HEK293 (cell line): Measurements from ENCODE around the gene KATNAL1.

Source experiments
- CTCF ChIA-PET: fragments of 350-600 bp; formaldehyde crosslinking; extraction: SDS; loops from one replicate; lab custom pipeline; 2021; ENCODE audit warnings: antibody characterized with exemption; lab: Yijun Ruan, JAX
- POLR2A ChIA-PET: fragments of 300-600 bp; formaldehyde crosslinking; extraction: SDS; loops from one replicate; lab custom pipeline; 2020; ENCODE audit warnings: antibody characterized with exemption, inconsistent platforms; lab: Yijun Ruan, JAX
- H3K27ac ChIP-seq: fragments of 200-500 bp; sonication (Bioruptor generic); 2 replicates; pipeline ENCODE4 v1.5.1; 2014; ENCODE audit warnings: low read depth, low read length, control low read depth, inconsistent platforms; ENCODE audit errors: extremely low read depth
- H3K36me3 ChIP-seq, 2 experiments: fragments of 200-500 bp in 1 of 2; sonication (Bioruptor generic) in 1 of 2; 1 replicate in 1 of 2; 2 replicates in 1 of 2; pipeline ENCODE4 v1.5.1; 2014 to 2017; ENCODE audit warnings: inconsistent platforms in 2 of 2, low read length in 2 of 2; ENCODE audit not compliant: control insufficient read depth in 2 of 2, insufficient read depth in 1 of 2
- H3K4me1 ChIP-seq: fragments of 200-500 bp; sonication (Bioruptor generic); 2 replicates; pipeline ENCODE4 v1.5.1; 2014; ENCODE audit warnings: mild to moderate bottlenecking, low read length, inconsistent platforms; ENCODE audit not compliant: control insufficient read depth, insufficient read depth
- H3K4me3 ChIP-seq: 2 replicates; pipeline ENCODE4 v1.5.1; 2011; ENCODE audit warnings: low read depth, mild to moderate bottlenecking, control low read depth, low read length, moderate library complexity
- H3K9me3 ChIP-seq: fragments of 200-500 bp; sonication (Bioruptor generic); 2 replicates; pipeline ENCODE4 v1.5.1; 2014; ENCODE audit warnings: low read depth, low read length, inconsistent platforms; ENCODE audit not compliant: control insufficient read depth, insufficient read depth
- ELK4 ChIP-seq: IDR thresholded peaks from 2 replicates; pipeline ENCODE4 v1.6.1; 2011; ENCODE audit warnings: mild to moderate bottlenecking, low read depth, low read length, borderline replicate concordance
- GLI2 ChIP-seq: fragments of 450-650 bp; formaldehyde crosslinking; IDR thresholded peaks from 2 replicates; pipeline ENCODE4; 2017; ENCODE audit warnings: missing biosample characterization, missing genetic modification characterization, low read depth, borderline replicate concordance
- GLIS1 ChIP-seq: fragments of 450-650 bp; formaldehyde crosslinking; IDR thresholded peaks from 2 replicates; pipeline ENCODE4 v1.5.1; 2016; ENCODE audit warnings: missing biosample characterization, missing genetic modification characterization
- PRDM10 ChIP-seq: fragments of 450-650 bp; formaldehyde crosslinking; IDR thresholded peaks from 2 replicates; pipeline ENCODE4 v1.5.1; 2016; ENCODE audit warnings: missing biosample characterization, missing genetic modification characterization
- ZBTB1 ChIP-seq: fragments of 450-650 bp; formaldehyde crosslinking; IDR thresholded peaks from 2 replicates; pipeline ENCODE4 v1.5.1; 2016; ENCODE audit warnings: missing biosample characterization, missing genetic modification characterization
- ZBTB44 ChIP-seq: fragments of 450-650 bp; IDR thresholded peaks from 2 replicates; pipeline ENCODE4 v1.5.1; 2018; ENCODE audit warnings: missing biosample characterization, mild to moderate bottlenecking, missing genetic modification characterization
- ZFP3 ChIP-seq: fragments of 450-650 bp; formaldehyde crosslinking; IDR thresholded peaks from 2 replicates; pipeline ENCODE4 v1.5.1; 2016; ENCODE audit warnings: low read depth, missing biosample characterization, missing genetic modification characterization
- ZNF148 ChIP-seq: fragments of 450-650 bp; formaldehyde crosslinking; IDR thresholded peaks from 2 replicates; pipeline ENCODE4 v1.5.0; 2017; ENCODE audit warnings: missing biosample characterization, missing genetic modification characterization, borderline replicate concordance
- ZNF157 ChIP-seq: fragments of 450-650 bp; formaldehyde crosslinking; IDR thresholded peaks from 2 replicates; pipeline ENCODE4 v1.5.1; 2016; ENCODE audit warnings: missing biosample characterization, missing genetic modification characterization
- ZNF274 ChIP-seq, 2 experiments: fragments of 200-500 bp in 1 of 2; fragments of 450-650 bp in 1 of 2; sonication (Bioruptor generic) in 1 of 2; formaldehyde crosslinking in 1 of 2; IDR thresholded peaks; 2 replicates each; pipeline versions ENCODE4 v1.5.1 to v1.6.1; 2014 to 2016; ENCODE audit warnings: borderline replicate concordance in 1 of 2, inconsistent platforms in 1 of 2, low read length in 1 of 2, missing biosample characterization in 1 of 2, missing genetic modification characterization in 1 of 2
- ZNF335 ChIP-seq: fragments of 450-650 bp; formaldehyde crosslinking; conservative IDR thresholded peaks from 2 replicates; pipeline ENCODE4 v1.5.1; 2016; ENCODE audit warnings: missing biosample characterization, missing genetic modification characterization
- ZNF391 ChIP-seq: fragments of 450-650 bp; formaldehyde crosslinking; IDR thresholded peaks from 2 replicates; pipeline ENCODE4 v1.5.1; 2016; ENCODE audit warnings: low read depth, missing biosample characterization, missing genetic modification characterization, borderline replicate concordance
- ZNF426 ChIP-seq: fragments of 450-650 bp; formaldehyde crosslinking; IDR thresholded peaks from 2 replicates; pipeline ENCODE4 v1.5.1; 2017; ENCODE audit warnings: missing biosample characterization, missing genetic modification characterization, mild to moderate bottlenecking, inconsistent platforms, moderate library complexity
- ZNF623 ChIP-seq: fragments of 450-650 bp; formaldehyde crosslinking; IDR thresholded peaks from 2 replicates; pipeline ENCODE4 v1.5.1; 2016; ENCODE audit warnings: missing biosample characterization, missing genetic modification characterization

KATNAL1 gene

GRCh38 chr13:30303269-30303668 lies 4.1 kb downstream of the KATNAL1 start:
- TF ChIP-seq PRDM10 (tag by site-specific recombination) = peak; percentile 64
- no peak for TF ChIP-seq ZNF148 (tag by site-specific recombination)
- no peaks in the 10 kb centered on the region for H3K36me3 ChIP-seq
- peaks cover 5% of the 10 kb centered on the region; the same call in 1 of the 2 replicates for H3K4me1 ChIP-seq
- ChIA-PET CTCF (no interaction called here), POLR2A (no interaction called here)
- H3K27ac ChIP-seq = no peak overlapping the region
- H3K4me3 ChIP-seq = no peak overlapping the region
- no peaks in the 10 kb centered on the region for H3K9me3 ChIP-seq

- TF ChIP-seq ZNF391 (tag by site-specific recombination) (no peak), GLI2 (tag by site-specific recombination) (no peak), ZNF335 (peak; percentile 19; the same call in 1 of the 2 replicates), ELK4 (no peak), ZBTB1 (tag by site-specific recombination) (no peak), ZNF426 (tag by site-specific recombination) (no peak), ZBTB44 (tag by site-specific recombination) (no peak), ZFP3 (tag by site-specific recombination) (no peak), ZNF157 (tag by site-specific recombination) (no peak), ZNF274 (IDR thresholded peaks at IDR 0.05; ENCODE audit: low read length) (no peak), ZNF274 (tag by site-specific recombination; IDR thresholded peaks at IDR 0.05; ENCODE audit: borderline replicate concordance) (no peak), ZNF623 (tag by site-specific recombination) (no peak), GLIS1 (tag by site-specific recombination) (0 out of 2 replicates have a peak, but pooled peaks have one; percentile 13)
- TF ChIP-seq, all 188 proteins: peak for 2
- Histone ChIP-seq H3K4me1 (peaks cover 5% of the 10 kb centered on the region; the same call in 1 of the 2 replicates), H3K36me3 (no peaks in the 10 kb centered on the region), H3K27ac (no peak overlapping the region), H3K4me3 (no peak overlapping the region), H3K9me3 (no peaks in the 10 kb centered on the region)
- POLR2A ChIA-PET = no interaction called here
- CTCF ChIA-PET = no interaction called here
These were observed 5.5 kb downstream of the KATNAL1 start for GRCh38 chr13:30301827-30302226.
